Activated T-cell treated with anti-CD3 and anti-CD28 coated beads for 24 hours (primary cell): Measurements from ENCODE around the gene NPC1.

Experiments used
- DNase-seq: peaks from one replicate; pipeline ENCODE4 v3.0.0-alpha.2; 2020; ENCODE audit warnings: low read depth

NPC1 gene

DNA sequence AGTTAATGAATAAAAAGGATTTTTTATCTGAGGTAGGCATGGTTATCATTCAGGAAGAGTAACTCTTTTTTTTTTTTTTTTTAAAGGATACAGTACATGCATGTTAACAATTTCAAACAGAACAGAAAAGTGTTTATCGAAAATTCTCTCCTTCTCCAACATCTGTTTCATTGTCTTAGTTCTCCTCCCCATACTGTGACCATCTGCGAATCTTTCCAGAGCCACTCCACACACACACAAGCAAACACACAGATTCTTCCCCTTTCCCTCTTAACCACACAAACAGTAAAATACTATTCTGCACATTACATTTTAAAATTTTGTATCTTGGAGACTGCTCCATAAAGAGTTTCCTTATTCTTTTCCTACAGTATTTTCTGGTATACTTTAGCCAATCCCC, 38.0 kb downstream of the NPC1 start:
- no peak for DNase-seq

DNA sequence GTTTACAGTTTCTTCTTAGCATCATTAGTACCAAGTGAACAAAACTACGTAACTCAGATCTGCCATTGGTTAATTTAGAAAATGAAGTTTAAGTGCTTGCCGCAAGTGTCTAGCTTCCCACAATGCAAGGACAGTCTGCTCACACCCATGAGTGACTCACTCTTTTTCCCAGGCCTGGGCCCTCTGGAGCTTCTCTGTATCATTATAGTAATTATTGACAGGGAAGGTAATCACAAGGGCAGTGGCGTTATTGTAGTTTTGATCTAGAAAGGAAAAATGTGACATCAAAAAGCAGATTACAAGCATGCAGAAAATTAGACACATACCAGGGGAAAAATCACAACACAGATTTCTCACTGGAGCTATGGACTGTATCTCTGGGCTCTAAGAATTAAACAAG, 38.5 kb downstream of the NPC1 start:
- no peak for DNase-seq

GRCh38 chr18:23547306-23547705, 39.0 kb downstream of the NPC1 start:
- no peak for DNase-seq

- DNase-seq: no peak
These were observed 41.0 kb downstream of the NPC1 start for GRCh38 chr18:23545247-23545789.

DNA sequence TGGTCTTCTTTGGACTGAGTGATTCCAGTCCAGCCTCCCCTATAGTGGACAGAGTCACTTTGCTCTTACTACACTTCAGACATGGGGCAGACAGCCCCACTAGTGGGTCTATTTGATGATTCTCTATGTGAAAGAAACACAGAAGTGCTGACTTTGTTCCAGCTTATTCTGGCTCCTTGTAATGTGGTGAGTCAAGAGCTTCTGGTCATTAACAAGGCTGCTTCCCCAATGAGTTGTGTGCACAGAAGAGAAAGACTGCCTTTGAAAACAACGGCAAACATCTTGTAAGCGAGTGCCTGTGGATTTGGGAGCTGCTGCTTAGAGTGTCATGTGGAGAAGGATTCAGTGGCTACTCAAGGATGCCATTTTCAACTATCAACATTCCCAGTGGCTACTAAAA, 43.8 kb downstream of the NPC1 start:
- DNase-seq: no peak

DNA sequence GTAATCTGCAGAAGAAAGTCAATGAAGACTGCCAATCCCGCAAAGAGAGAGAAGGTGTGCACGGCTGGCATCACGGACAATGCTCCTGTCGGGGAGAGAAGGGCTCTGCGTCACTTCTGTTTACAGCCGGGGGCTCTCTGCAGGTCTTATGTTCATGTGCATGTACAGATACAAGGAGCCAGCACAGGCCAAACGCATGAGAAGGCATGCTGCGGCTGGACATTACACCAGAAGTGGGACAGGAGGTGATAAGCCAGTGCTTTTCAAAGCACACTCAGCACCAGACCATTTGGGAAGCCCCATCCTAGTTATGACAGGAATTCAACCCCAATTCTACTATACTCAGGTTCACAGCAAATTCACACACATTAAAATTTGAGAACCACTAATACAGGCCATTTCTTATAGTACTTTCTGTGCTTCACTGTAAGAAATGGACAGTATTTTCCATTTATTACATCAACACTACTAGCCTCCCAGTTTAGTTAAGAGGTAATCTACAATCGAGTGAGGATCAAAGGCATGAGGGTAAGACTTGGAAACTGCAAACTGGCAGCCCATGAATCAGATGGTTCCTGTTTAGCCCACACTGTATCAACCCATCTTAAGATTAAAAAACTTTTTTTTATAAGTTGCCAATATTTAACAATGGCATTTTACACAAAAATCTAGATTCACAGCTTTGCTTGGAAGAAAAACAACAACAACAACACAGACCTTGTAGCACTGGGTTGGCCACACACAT, 44.8 kb downstream of the NPC1 start:
- no peak for DNase-seq

- no peak for DNase-seq
These were observed 45.4 kb downstream of the NPC1 start for GRCh38 chr18:23540867-23541266.

DNA sequence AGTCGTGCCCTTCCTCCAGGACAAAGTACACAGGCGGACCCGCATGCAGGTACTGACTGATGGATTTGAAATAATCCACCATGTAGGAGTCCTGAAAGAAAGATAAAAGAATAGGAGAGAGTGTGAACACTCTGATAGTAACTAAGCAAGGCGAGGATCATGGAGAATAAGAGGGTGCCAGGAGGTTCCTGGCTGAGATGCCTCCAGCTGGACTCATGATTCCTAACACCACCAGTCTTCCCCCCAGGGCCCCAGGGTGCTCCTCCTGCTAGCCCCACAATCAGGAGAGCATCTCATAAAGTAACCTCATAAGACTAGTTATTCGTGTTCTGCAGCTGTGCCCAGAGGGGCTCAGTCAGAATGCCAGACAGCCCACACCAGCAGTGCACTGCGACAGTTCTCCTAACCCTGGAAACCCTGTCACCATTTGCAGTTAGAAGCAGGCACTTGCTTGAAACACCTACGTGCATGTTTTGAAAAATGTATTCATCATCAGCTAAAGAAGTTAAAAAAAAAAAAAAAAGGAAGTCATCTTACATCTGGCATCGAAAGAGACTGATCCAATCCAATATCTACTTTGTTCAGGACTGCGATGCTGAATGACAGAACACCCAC, 46.3 kb downstream of the NPC1 start:
- no peak for DNase-seq

DNA sequence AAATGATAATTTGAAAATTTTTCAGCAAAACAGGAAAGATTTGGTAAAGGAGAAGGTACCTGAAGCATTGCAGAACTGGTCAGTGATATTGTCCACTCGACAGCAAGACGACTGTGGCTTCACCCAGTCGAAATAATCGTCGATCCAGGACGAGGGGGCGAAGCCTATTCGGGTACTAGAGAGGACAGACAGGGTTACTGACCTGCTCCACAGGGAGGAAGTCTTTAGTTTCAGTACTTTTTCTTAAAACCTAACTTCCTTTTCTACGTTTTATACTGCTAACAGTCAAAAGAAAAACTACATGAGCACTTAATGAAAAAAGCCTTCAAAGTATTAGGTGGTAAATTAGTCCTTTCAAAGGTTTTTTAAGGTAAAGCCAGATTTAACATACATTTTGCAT, 47.0 kb downstream of the NPC1 start:
- DNase-seq: no peak

GRCh38 chr18:23538870-23539269, 47.4 kb downstream of the NPC1 start:
- DNase-seq: no peak

- no peak for DNase-seq
These were observed 48.3 kb downstream of the NPC1 start for GRCh38 chr18:23538001-23538400.

- DNase-seq: no peak
These were observed 49.0 kb downstream of the NPC1 start for GRCh38 chr18:23537274-23537673.

DNA sequence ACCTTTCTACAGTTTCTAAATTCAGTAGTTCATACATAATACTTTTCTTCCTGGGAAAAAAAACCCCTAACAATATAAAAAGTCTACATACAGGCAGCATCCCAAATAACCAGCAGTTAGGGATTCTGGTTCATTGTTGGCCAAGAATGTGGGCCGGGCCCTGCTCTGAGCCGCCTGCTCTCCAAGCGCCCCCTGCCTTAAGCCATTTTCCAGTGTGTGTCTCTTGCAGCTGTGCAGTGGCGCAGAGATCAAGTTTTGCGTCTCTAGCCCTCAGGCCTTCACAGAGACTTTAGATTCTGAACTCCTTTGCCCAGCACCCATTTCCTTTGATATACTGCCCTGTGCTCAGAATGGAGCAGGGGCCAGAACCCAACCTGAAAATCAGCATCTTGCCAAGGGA, 50.1 kb downstream of the NPC1 start:
- DNase-seq: no peak

DNA sequence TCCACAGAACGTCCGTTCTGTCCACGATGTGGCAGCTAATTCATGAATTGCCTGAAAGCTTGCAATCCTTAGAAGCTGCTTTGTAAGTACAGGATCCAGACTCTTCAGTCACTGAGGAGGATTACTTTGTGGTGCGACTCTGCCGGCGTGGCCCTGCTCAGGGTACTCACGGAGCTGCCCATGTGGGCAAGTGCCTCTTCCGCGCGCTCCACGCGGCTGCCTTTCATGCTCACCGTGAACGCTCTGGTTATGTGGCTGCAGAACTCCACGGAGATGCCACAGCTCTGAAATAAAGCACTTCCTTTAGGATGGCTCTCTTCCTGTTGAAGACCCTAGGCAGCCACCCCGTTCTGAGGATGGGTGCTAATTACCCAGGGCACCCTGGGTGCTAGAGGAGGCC, 52.0 kb downstream of the NPC1 start:
- no peak for DNase-seq

DNA sequence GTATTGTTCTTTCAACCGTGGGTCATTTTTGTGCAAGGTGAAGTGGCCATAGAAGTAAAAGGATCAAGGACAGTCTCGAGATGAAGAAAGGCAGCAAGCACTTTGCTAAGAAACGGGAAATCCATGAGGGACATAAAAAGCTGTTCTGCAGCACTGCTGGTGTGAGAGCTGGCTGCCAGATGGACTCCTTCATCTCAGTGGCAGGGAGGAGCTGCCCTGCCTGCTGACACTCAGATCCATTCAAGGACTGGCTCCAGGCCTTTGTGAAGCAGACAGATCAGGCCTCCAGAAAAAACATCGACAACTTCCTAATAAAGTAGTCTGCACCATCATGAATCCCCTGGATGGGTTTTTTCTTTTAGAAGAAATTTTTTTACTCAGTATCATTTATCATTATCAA, 53.5 kb downstream of the NPC1 start:
- DNase-seq: no peak

DNA sequence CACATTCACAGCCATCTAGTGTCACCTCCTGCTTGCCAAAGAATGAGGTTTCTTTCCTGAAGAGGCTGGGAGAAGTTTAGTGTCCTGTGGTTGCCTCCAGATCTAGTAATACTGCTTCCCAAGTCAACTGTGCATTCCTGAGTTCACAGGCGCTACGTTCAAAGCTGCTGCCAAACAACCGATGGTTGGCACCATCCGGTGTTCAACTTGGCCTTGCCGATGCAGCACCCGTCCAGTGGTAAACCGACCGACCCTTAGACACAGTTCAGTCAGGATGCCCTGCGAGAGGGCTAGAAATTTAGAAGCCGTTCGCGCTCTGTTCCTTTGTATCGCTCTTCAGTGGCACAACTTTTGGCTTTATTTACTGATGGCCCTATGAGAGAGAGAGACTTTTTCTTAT, 54.4 kb downstream of the NPC1 start:
- no peak for DNase-seq

DNA sequence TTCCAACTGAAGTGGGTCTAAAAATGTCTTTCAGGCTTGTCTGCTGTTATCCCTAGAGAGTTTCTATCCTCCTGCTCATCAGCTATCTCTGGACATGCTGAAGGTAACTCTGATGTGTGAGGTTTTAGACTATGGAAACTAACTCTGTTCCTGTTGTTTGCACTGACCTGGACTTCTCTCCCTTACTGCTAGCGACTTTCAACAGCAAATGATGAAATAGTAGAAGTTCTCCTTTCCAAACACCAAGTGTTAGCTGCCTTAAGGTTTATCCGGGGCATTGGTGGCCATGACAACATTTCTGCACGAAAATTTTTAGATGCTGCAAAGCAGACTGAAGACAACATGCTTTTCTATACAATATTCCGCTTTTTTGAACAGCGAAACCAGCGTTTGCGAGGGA, 56.1 kb downstream of the NPC1 start:
- no peak for DNase-seq

DNA sequence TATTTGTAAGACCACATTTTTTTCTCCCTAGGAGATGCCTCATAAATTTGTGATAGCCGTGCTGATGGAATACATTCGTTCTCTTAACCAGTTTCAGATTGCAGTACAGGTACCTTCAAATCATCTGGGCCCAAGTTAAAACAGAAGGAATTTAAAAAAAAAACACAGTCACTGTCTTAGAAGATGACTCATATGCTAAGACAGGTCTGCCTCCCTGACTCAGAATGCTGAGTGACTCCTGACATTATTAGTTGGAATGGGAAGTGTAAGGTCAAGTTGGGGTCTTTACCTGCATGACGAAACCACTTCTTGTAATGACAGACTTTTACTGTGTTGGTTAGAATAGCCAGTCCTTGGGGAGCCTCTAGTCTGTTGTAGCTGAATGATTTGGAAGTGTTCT, 56.7 kb downstream of the NPC1 start:
- DNase-seq: no peak

DNA sequence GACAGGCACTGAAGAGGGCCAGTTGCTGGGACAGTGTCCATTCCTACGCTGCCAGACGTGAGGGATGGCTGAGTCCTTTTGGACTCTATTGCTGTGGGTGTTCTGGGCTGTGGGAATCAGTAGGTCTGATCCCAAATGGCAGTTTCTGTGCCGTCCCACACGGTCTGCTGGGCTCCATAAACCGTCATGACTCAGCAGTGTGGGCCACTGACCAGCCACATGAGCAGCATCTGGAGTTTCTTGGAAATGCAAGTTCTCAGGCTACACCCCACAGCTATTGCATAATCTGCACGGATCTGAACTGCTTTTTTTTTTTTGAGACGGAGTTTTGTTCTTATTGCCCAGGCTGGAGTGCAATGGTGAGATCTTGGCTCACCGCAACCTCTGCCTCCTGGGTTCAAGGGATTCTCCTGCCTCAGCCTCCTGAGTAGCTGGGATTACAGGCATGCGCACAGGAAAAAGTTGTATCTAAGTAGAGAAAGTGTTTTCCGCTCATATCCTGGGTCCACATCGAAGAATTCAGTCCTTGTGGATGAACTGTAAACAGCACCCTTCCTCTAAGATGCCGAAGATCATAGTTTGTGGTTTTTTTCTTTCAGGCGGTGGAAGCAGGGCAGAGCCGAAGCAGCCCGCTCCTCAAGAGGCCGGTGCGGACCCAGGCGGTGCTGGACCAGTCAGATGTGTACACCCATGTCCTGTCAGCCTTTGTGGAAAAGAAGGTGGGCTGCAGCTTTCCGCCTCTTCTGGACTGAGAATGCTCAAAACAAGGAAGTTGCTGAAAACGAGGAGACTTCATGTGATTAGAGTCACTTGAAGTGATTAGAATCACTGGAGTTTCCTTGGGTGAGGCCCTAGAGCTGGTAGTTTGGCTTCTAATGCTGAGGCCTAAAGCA, 57.5 kb downstream of the NPC1 start:
- no peak for DNase-seq

DNA sequence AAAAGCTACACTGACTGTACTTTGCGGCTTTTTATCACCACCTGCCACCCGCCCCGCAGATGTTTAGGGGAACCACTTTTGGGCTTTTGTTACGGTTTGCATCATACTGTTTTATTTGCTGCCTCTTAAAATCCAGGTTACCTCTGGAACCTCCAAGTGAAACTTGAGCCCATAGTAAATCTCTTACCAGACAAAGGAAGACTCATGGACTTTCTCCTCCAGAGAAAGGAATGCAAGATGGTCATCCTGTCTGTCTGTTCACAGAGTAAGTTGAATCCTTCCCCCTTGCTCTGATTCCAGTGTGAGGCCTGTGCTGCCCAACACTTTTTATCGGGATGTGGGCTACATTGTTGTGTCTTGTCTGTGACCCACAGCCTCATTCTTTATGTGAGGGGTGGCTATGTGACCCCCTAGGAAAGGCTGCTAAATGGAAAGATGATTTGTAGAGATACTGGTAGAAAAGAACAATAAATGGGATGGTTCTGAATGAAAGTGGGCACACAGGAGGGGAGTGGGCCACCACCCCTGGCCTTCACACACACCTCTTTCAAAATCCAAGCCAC, 59.7 kb downstream of the NPC1 start:
- no peak for DNase-seq

DNA sequence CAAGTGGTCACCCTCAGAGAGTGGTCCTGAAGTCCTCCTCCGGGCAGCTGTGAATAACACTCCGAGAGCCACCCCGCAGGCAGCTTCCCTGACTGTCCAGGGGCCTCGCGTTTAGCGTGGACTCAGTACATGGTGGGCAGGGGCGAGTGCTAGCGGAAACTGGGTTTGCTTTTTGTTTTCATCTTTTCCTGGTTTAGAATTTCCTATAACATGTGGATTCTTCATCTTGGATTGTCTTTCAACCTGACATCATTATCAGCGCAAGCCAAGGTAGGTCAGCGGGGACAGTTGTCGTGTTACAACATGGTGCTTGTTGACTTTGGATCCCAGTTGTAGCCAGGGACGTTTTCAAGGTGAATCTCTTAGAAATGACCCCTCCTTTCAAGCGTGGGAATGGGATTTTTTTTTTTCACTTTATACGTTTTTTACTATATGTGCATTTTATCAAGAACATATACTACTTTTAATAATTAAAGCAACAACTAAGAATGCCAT, 62.0 kb downstream of the NPC1 start:
- no peak for DNase-seq
